ENCODE data around the gene NUDT7.

NUDT7 gene

DNA sequence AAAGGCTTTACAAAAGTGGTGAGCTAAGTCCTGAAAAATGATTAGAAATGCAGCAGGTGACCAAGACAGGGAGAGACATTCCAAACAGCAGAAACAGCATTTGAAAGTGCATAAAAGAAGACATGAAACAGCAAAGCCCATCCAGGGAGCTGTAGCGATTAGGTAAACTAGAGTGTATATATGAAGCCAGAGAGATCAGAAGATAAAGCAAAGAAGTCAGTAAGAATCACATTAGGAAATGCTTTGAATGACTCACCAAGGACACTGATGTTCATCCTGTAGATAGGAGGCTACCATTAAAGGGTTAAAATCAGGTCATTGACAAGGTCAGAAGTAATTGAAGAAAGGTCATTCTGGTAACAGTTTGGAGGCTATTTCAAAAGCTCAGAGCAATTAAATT, 38.5 kb downstream of the NUDT7 start:
- Histone ChIP-seq H3K36me3 (no peaks in the 10 kb centered on the region), H3K9me3 (no peaks in the 10 kb centered on the region), H3K27me3 (no peaks in the 10 kb centered on the region), H3K4me1 (ENCODE audit: control insufficient read depth in 1 of 2, insufficient read depth in 1 of 2, low read depth in 1 of 2, low read length in 1 of 2) (no peaks in the 10 kb centered on the region), H3K27ac (no peak overlapping the region), H3K4me3 (ENCODE audit: low read depth in 1 of 2, low read length in 1 of 2) (no peak overlapping the region)
- no peak for TF ChIP-seq CTCF (IDR thresholded peaks at IDR 0.05)

DNA sequence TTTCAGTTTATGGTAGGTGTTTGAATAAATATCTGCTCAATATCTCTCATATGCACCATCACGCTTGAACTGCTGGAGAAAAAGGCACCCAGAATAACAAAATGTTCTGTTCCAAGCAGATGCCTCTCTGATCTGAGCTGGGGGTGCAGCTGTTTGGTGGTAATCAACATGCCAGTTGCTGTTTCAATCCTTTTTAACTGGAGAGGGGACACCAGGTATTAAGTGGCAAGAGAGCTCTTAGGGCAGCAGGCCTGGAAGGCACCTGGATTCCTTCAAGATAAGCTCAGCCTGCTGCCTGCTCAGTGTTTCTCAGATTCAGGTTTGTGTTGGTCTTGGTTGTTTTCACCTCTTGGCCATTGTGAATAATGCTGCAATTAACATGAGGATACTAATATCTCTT, 38.9 kb downstream of the NUDT7 start:
- Histone ChIP-seq H3K27me3 (no peaks in the 10 kb centered on the region), H3K4me3 (ENCODE audit: low read depth in 1 of 2, low read length in 1 of 2) (no peak overlapping the region), H3K9me3 (no peaks in the 10 kb centered on the region), H3K4me1 (ENCODE audit: control insufficient read depth in 1 of 2, insufficient read depth in 1 of 2, low read depth in 1 of 2, low read length in 1 of 2) (no peaks in the 10 kb centered on the region), H3K36me3 (no peaks in the 10 kb centered on the region), H3K27ac (no peak overlapping the region)
- no peak for TF ChIP-seq CTCF (IDR thresholded peaks at IDR 0.05)

- H3K4me1 ChIP-seq (ENCODE audit: control insufficient read depth in 1 of 2, insufficient read depth in 1 of 2, low read depth in 1 of 2, low read length in 1 of 2), result no peaks in the 10 kb centered on the region
- no peak for TF ChIP-seq CTCF (IDR thresholded peaks at IDR 0.05)
- H3K4me3 ChIP-seq (ENCODE audit: low read depth in 1 of 2, low read length in 1 of 2), result no peak overlapping the region
- no peaks in the 10 kb centered on the region for H3K36me3 ChIP-seq
- H3K9me3 ChIP-seq, result no peaks in the 10 kb centered on the region
- no peak overlapping the region for H3K27ac ChIP-seq
- no peaks in the 10 kb centered on the region for H3K27me3 ChIP-seq
Measured at GRCh38 chr16:77762262-77762661, 39.9 kb downstream of the NUDT7 start.

- Histone ChIP-seq H3K27me3 (no peaks in the 10 kb centered on the region), H3K27ac (no peak overlapping the region), H3K4me3 (ENCODE audit: low read depth in 1 of 2, low read length in 1 of 2) (no peak overlapping the region), H3K9me3 (no peaks in the 10 kb centered on the region), H3K36me3 (no peaks in the 10 kb centered on the region), H3K4me1 (ENCODE audit: control insufficient read depth in 1 of 2, insufficient read depth in 1 of 2, low read depth in 1 of 2, low read length in 1 of 2) (no peaks in the 10 kb centered on the region)
- no peak for TF ChIP-seq CTCF (IDR thresholded peaks at IDR 0.05)
Measured at GRCh38 chr16:77763994-77764393, 41.7 kb downstream of the NUDT7 start.

- no peaks in the 10 kb centered on the region for H3K27me3 ChIP-seq
- no peak for TF ChIP-seq CTCF (IDR thresholded peaks at IDR 0.05)
- H3K4me1 ChIP-seq (ENCODE audit: control insufficient read depth in 1 of 2, insufficient read depth in 1 of 2, low read depth in 1 of 2, low read length in 1 of 2), result no peaks in the 10 kb centered on the region
Measured at GRCh38 chr16:77767211-77767610, 44.9 kb downstream of the NUDT7 start.

DNA sequence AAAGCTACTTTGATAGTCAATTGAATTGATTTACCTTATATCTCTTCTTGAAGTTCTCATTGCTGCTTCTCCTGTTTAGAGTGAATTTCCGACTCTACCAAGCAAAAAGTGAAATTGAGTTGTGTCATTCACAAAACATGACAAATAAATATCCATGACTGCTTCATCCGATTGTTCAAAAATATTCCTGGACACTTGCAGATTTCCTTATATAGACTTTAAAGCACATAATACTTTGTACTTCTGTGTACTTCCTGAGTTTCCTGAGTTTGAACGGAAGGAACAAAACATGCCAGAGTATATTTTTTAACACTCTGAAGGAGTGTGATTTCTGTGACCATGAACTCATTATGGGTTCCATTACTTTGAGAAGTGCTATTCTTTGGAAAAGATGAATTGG, 45.5 kb downstream of the NUDT7 start:
- no peak overlapping the region for H3K4me3 ChIP-seq (ENCODE audit: low read depth in 1 of 2, low read length in 1 of 2)
- no peaks in the 10 kb centered on the region for H3K36me3 ChIP-seq
- no peak for TF ChIP-seq CTCF (IDR thresholded peaks at IDR 0.05)
- no peak overlapping the region for H3K27ac ChIP-seq
- no peaks in the 10 kb centered on the region for H3K9me3 ChIP-seq
- H3K4me1 ChIP-seq (ENCODE audit: control insufficient read depth in 1 of 2, insufficient read depth in 1 of 2, low read depth in 1 of 2, low read length in 1 of 2), result no peaks in the 10 kb centered on the region
- no peaks in the 10 kb centered on the region for H3K27me3 ChIP-seq

More at GRCh38 chr16:77767211-77767610, 44.9 kb downstream of the NUDT7 start:
- H3K27ac ChIP-seq, result no peak overlapping the region
- H3K36me3 ChIP-seq, result no peaks in the 10 kb centered on the region
- no peak overlapping the region for H3K4me3 ChIP-seq (ENCODE audit: low read depth in 1 of 2, low read length in 1 of 2)
- H3K9me3 ChIP-seq, result no peaks in the 10 kb centered on the region
